ENCODE measurements around the gene CDC42EP3.

Gene CDC42EP3

DNA sequence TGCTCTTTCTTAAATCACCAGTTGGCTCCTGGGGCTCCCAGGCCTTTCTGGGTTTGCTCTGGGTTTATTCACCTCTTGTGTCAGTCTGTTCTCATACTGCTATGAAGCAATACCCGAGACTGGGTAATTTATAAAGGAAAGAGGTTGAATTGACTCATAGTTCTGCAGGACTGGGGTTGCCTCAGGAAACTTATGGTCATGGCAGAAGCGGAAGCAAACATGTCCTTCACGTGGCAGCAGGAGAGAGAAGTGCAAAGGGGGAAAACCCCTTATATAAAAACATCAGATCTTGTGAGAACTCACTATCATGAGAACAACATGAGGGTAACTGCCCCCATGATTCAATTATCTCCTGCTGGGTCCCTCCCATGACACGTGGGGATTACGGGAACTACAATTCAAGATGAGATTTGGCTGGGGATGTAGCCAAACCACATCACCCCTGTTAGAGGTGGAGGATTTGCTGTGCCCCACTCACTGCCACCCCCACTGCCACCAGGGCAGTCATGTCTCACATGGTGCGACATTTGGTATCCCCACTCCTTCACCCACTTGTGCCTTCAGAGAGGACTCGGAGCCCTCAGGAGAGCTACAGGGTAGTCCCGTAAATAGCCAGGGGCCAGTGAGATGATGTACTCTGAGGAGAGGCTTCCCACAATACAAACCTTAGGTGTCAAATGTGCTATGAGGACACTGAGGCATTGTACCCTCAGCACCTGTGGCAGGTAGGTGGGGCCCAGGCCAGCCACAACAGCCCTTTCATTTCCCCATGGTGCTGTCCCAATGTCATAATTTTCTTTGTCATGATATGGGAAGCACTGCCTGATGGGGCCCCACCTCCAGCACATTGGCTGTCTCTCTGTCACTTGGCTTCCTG, 35.7 kb downstream of the CDC42EP3 start:
- Histone ChIP-seq H4K20me1 (no peaks in the 10 kb centered on the region), H3K9me3 (replicated peaks in 1 of 11) (peaks cover 0 to under 1% (median 0%) of the 10 kb centered on the region in 11 experiments; a peak in 1 of 22 replicates), H3K27me3 (no peaks in the 10 kb centered on the region), H3K4me2 (peak overlapping the region in 7 of 11 experiments; percentile 14 to 89 (median 71); a peak in 13 of 22 replicates), H3K4me3 (no peak overlapping the region), H3K27ac (peak overlapping the region in 8 of 11 experiments; percentile 17 to 92 (median 78); a peak in 14 of 22 replicates), H3K9ac (peak overlapping the region in 5 of 11 experiments; percentile 45 to 81 (median 72); a peak in 9 of 22 replicates), H3K4me1 (peaks cover 0 to 72% (median 22%) of the 10 kb centered on the region in 10 experiments; a peak in 10 of 20 replicates), H3K36me3 (peaks cover 0 to 1% (median 0%) of the 10 kb centered on the region in 11 experiments; a peak in 5 of 22 replicates)
- TF ChIP-seq Cebpa-rat (IDR thresholded peaks at IDR 0.05), result peak in 7 of 11 experiments; percentile 25 to 96 (median 92); a peak in 11 of 22 replicates

DNA sequence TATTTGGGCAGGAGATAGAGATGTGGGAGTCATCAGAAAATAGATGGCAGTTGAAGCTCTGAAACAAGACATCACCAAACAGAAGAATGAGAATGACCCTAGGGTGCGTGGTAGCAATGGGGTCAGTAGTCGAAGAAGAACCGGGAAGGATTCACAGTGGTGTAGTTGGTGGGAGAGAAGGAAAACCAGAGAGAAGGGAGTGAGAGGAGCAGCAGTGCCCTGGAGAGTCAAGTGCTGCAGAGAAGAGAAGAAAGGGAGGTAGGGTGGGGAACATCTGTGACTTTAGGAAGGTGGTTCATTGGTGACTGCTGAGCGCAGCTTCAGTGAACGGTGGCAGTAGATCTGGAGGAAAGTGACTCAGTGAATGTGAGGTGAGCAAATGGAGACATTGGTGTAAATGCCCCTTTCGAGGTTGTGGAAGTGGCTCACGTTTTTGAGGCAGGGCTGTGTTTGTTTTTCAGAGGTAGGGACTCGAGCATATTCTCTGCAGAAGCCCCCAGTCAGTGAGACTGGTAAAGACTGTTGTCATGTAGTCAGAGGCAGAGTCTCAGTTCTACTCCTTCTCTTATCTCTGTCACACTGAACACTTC, 36.4 kb downstream of the CDC42EP3 start:
- H4K20me1 ChIP-seq, result no peaks in the 10 kb centered on the region
- no peaks in the 10 kb centered on the region; a peak in 1 of 22 replicates for H3K9me3 ChIP-seq (replicated peaks in 1 of 11)
- no peaks in the 10 kb centered on the region for H3K36me3 ChIP-seq
- H3K4me1 ChIP-seq, result peaks cover 0 to 68% (median 22%) of the 10 kb centered on the region in 10 experiments; a peak in 10 of 20 replicates
- peak overlapping the region in 5 of 11 experiments; percentile 45 to 81 (median 70); a peak in 10 of 22 replicates for H3K9ac ChIP-seq
- H3K4me3 ChIP-seq, result no peak overlapping the region
- no peaks in the 10 kb centered on the region for H3K27me3 ChIP-seq
- peak overlapping the region in 8 of 11 experiments; percentile 23 to 92 (median 78); a peak in 15 of 22 replicates for H3K27ac ChIP-seq
- H3K4me2 ChIP-seq, result peak overlapping the region in 7 of 11 experiments; percentile 14 to 84 (median 65); a peak in 13 of 22 replicates
- TF ChIP-seq Cebpa-rat (IDR thresholded peaks at IDR 0.05), result 0 out of 22 replicates have a peak, but pooled peaks of 1 of the 11 experiments have one; percentile 1

DNA sequence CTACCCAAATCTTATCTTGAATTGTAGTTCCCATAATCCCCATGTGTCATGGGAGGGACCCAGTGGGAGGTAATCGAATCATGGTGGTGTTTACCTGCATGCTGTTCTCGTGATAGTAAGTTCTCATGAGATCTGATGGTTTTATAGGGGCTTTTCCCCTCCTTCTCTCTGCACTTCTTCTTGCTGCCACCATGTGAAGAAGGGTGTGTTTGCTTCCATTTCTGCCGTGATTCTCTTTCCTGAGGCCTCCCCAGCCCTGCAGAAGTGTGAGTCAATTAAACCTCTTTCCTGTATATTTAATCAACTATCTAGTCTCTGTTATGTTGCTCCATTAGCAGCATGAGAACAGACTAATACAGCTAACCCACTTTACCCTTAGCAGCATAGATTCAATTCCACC, 37.6 kb downstream of the CDC42EP3 start:
- Histone ChIP-seq H3K36me3 (no peaks in the 10 kb centered on the region), H3K27ac (peak overlapping the region in 3 of 11 experiments; percentile 86 to 92 (median 90); a peak in 5 of 22 replicates), H3K9me3 (replicated peaks in 1 of 11) (no peaks in the 10 kb centered on the region; a peak in 1 of 22 replicates), H3K9ac (no peak overlapping the region), H4K20me1 (no peaks in the 10 kb centered on the region), H3K27me3 (no peaks in the 10 kb centered on the region), H3K4me3 (no peak overlapping the region), H3K4me2 (peak overlapping the region in 4 of 11 experiments; percentile 28 to 84 (median 73); a peak in 8 of 22 replicates), H3K4me1 (peaks cover 0 to 65% (median 22%) of the 10 kb centered on the region in 10 experiments; a peak in 10 of 20 replicates)
- no peak for TF ChIP-seq Cebpa-rat (IDR thresholded peaks at IDR 0.05)

GRCh38 chr2:37633234-37633633, 38.2 kb downstream of the CDC42EP3 start:
- Histone ChIP-seq H3K9me3 (replicated peaks in 1 of 11) (no peaks in the 10 kb centered on the region; a peak in 1 of 22 replicates), H3K27ac (no peak overlapping the region), H3K4me3 (no peak overlapping the region), H3K9ac (no peak overlapping the region), H3K4me1 (peaks cover 0 to 59% (median 22%) of the 10 kb centered on the region in 10 experiments; a peak in 10 of 20 replicates), H3K4me2 (peak overlapping the region in 5 of 11 experiments; percentile 6 to 84 (median 65); a peak in 8 of 22 replicates), H4K20me1 (no peaks in the 10 kb centered on the region), H3K27me3 (no peaks in the 10 kb centered on the region), H3K36me3 (no peaks in the 10 kb centered on the region)
- TF ChIP-seq Cebpa-rat (IDR thresholded peaks at IDR 0.05), result no peak

DNA sequence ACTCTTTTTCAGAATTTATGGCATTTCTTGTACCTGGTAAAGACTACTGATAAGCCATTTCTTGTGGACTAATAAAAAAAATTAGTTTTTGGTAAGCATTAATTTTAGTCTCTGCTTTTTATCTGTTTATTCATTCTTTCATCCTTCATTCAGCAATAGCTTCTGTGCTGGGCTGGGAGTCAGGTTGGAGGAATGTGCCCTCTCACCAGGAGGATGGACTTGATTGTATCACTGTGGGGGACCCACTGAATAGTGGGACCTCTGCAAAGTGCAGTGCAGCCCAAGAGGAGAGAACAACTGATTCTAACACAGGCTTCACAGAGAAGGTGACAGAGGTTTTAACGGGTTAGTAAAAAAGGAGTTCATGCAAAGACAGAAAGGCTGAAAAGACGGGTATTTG, 39.1 kb downstream of the CDC42EP3 start:
- no peaks in the 10 kb centered on the region; a peak in 1 of 22 replicates for H3K9me3 ChIP-seq (replicated peaks in 1 of 11)
- peaks cover 0 to 58% (median 20%) of the 10 kb centered on the region in 10 experiments; a peak in 10 of 20 replicates for H3K4me1 ChIP-seq
- no peaks in the 10 kb centered on the region for H3K27me3 ChIP-seq
- no peak overlapping the region for H3K27ac ChIP-seq
- H4K20me1 ChIP-seq, result no peaks in the 10 kb centered on the region
- H3K4me2 ChIP-seq, result no peak overlapping the region
- no peaks in the 10 kb centered on the region for H3K36me3 ChIP-seq
- no peak overlapping the region for H3K9ac ChIP-seq
- no peak for TF ChIP-seq Cebpa-rat (IDR thresholded peaks at IDR 0.05)
- H3K4me3 ChIP-seq, result no peak overlapping the region

DNA sequence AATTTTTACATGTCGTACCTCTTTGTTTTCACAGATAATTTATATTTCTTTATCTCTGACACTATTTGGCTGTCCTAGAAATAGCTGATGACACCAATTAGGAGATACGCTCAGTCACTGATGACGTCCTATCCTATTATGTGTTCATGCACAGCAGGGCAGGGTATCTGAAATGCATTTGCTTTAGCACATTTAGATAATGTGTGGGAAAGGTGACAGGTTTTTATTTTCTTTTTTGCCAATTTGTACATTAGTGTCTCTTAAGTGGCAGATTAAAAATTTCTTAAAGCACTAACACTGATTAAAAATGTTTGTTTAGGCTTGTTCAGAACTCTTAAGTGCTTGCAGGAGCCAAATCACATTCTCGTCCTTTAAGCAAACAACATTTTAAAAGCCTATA, 39.7 kb downstream of the CDC42EP3 start:
- Histone ChIP-seq H3K9ac (no peak overlapping the region), H4K20me1 (no peaks in the 10 kb centered on the region), H3K27me3 (no peaks in the 10 kb centered on the region), H3K36me3 (no peaks in the 10 kb centered on the region), H3K4me1 (peaks cover 0 to 57% (median 17%) of the 10 kb centered on the region in 10 experiments; a peak in 10 of 20 replicates), H3K27ac (no peak overlapping the region), H3K4me3 (no peak overlapping the region), H3K4me2 (no peak overlapping the region), H3K9me3 (replicated peaks in 1 of 11) (no peaks in the 10 kb centered on the region; a peak in 1 of 22 replicates)
- TF ChIP-seq Cebpa-rat (IDR thresholded peaks at IDR 0.05), result no peak

GRCh38 chr2:37631292-37631691, 40.1 kb downstream of the CDC42EP3 start:
- Histone ChIP-seq H3K4me2 (no peak overlapping the region), H3K9ac (no peak overlapping the region), H3K27me3 (no peaks in the 10 kb centered on the region), H3K4me1 (peaks cover 2 to 57% (median 17%) of the 10 kb centered on the region in 10 experiments; a peak in 16 of 20 replicates), H3K9me3 (replicated peaks in 1 of 11) (no peaks in the 10 kb centered on the region; a peak in 1 of 22 replicates), H3K27ac (no peak overlapping the region), H4K20me1 (no peaks in the 10 kb centered on the region), H3K36me3 (no peaks in the 10 kb centered on the region), H3K4me3 (no peak overlapping the region)
- TF ChIP-seq Cebpa-rat (IDR thresholded peaks at IDR 0.05), result no peak

GRCh38 chr2:37630776-37631175, 40.7 kb downstream of the CDC42EP3 start:
- H3K27ac ChIP-seq, result no peak overlapping the region
- TF ChIP-seq Cebpa-rat (IDR thresholded peaks at IDR 0.05), result no peak
- H3K9me3 ChIP-seq (replicated peaks in 1 of 11), result no peaks in the 10 kb centered on the region; a peak in 1 of 22 replicates
- no peak overlapping the region for H3K4me3 ChIP-seq
- H4K20me1 ChIP-seq, result no peaks in the 10 kb centered on the region
- no peaks in the 10 kb centered on the region for H3K27me3 ChIP-seq
- no peak overlapping the region for H3K9ac ChIP-seq
- peaks cover 6 to 57% (median 18%) of the 10 kb centered on the region in 10 experiments; a peak in 16 of 20 replicates for H3K4me1 ChIP-seq
- no peaks in the 10 kb centered on the region for H3K36me3 ChIP-seq
- H3K4me2 ChIP-seq, result no peak overlapping the region

GRCh38 chr2:37630301-37630700, 41.1 kb downstream of the CDC42EP3 start:
- Histone ChIP-seq H4K20me1 (no peaks in the 10 kb centered on the region), H3K9me3 (replicated peaks in 1 of 11) (no peaks in the 10 kb centered on the region; a peak in 1 of 22 replicates), H3K4me2 (no peak overlapping the region), H3K27ac (no peak overlapping the region), H3K4me3 (no peak overlapping the region), H3K9ac (no peak overlapping the region), H3K4me1 (peaks cover 6 to 61% (median 17%) of the 10 kb centered on the region in 10 experiments; a peak in 16 of 20 replicates), H3K36me3 (no peaks in the 10 kb centered on the region), H3K27me3 (no peaks in the 10 kb centered on the region)
- no peak for TF ChIP-seq Cebpa-rat (IDR thresholded peaks at IDR 0.05)
